ENCODE results near the gene CHADL.

CHADL gene

GRCh38 chr22:41245917-41246499, 5.3 kb upstream of the CHADL start:
- no peak for ATAC-seq
- TF ChIP-seq CSRNP3 (CRISPR knock-in tag; IDR thresholded peaks at IDR 0.05) (no peak), TCF4 (CRISPR knock-in tag; IDR thresholded peaks at IDR 0.05; ENCODE audit: borderline replicate concordance) (no peak), ISL1 (CRISPR knock-in tag; IDR thresholded peaks at IDR 0.05) (no peak), TSHZ2 (CRISPR knock-in tag; IDR thresholded peaks at IDR 0.05) (no peak), POU6F1 (CRISPR knock-in tag; IDR thresholded peaks at IDR 0.05; ENCODE audit: borderline replicate concordance, low read depth) (no peak), CREB5 (CRISPR knock-in tag; IDR thresholded peaks at IDR 0.05; ENCODE audit: low read depth) (no peak), CSDC2 (CRISPR knock-in tag; IDR thresholded peaks at IDR 0.05) (no peak), ZNF70 (CRISPR knock-in tag; IDR thresholded peaks at IDR 0.05) (no peak), SNAI2 (CRISPR knock-in tag; IDR thresholded peaks at IDR 0.05) (no peak), RARB (CRISPR knock-in tag; IDR thresholded peaks at IDR 0.05) (no peak), BACH2 (CRISPR knock-in tag; IDR thresholded peaks at IDR 0.05; ENCODE audit: borderline replicate concordance) (no peak), GLIS3 (CRISPR knock-in tag; IDR thresholded peaks at IDR 0.05) (no peak)

- TF ChIP-seq TOX (CRISPR knock-in tag; IDR thresholded peaks at IDR 0.05; ENCODE audit: borderline replicate concordance) = no peak
- TF ChIP-seq ZNF565 (CRISPR knock-in tag; conservative IDR thresholded peaks at IDR 0.05; ENCODE audit: low read depth) = no peak
- TF ChIP-seq PATZ1 (CRISPR knock-in tag; IDR thresholded peaks at IDR 0.05; ENCODE audit: borderline replicate concordance) = no peak
- TF ChIP-seq ZFP3 (CRISPR knock-in tag; IDR thresholded peaks at IDR 0.05) = no peak
- no peak for TF ChIP-seq ISL1 (CRISPR knock-in tag; IDR thresholded peaks at IDR 0.05)
- no peak for TF ChIP-seq BACH2 (CRISPR knock-in tag; IDR thresholded peaks at IDR 0.05; ENCODE audit: borderline replicate concordance)
- no peak for TF ChIP-seq PPARA (CRISPR knock-in tag; IDR thresholded peaks at IDR 0.05; ENCODE audit: borderline replicate concordance)
- TF ChIP-seq GLIS3 (CRISPR knock-in tag; IDR thresholded peaks at IDR 0.05) = no peak
- no peak for TF ChIP-seq ZNF70 (CRISPR knock-in tag; IDR thresholded peaks at IDR 0.05)
- TF ChIP-seq ARNTL (CRISPR knock-in tag; IDR thresholded peaks at IDR 0.05; ENCODE audit: borderline replicate concordance, low read depth) = no peak
- TF ChIP-seq CSRNP3 (CRISPR knock-in tag; IDR thresholded peaks at IDR 0.05) = no peak
- TF ChIP-seq TSHZ2 (CRISPR knock-in tag; IDR thresholded peaks at IDR 0.05) = no peak
- TF ChIP-seq POU6F1 (CRISPR knock-in tag; IDR thresholded peaks at IDR 0.05; ENCODE audit: borderline replicate concordance, low read depth) = no peak
- no peak for TF ChIP-seq ZNF8 (CRISPR knock-in tag; IDR thresholded peaks at IDR 0.05)
- no peak for TF ChIP-seq TCF4 (CRISPR knock-in tag; IDR thresholded peaks at IDR 0.05; ENCODE audit: borderline replicate concordance)
- TF ChIP-seq CREB5 (CRISPR knock-in tag; IDR thresholded peaks at IDR 0.05; ENCODE audit: low read depth) = no peak
- TF ChIP-seq CSDC2 (CRISPR knock-in tag; IDR thresholded peaks at IDR 0.05) = no peak
- TF ChIP-seq RARB (CRISPR knock-in tag; IDR thresholded peaks at IDR 0.05) = no peak
Measured at GRCh38 chr22:41243361-41243760, 2.6 kb upstream of the CHADL start.

More at GRCh38 chr22:41243361-41243760, 2.6 kb upstream of the CHADL start:
- no peak; the same call in 2 of the 3 replicates for ATAC-seq
